Endothelial cell of umbilical vein (primary cell): ENCODE results near the gene CBL. TPM values are rescaled to one million over a fixed set of nuclear protein-coding genes. Genes with fewer than 3 reads are reported as not detected.
A peak's percentile ranks its signal among the peaks of the same experiment; 100 is the strongest.

Experiments
- BruUV-seq: library from RNA; stranded (reverse); fragments of 400-500 nt; replicated peaks from 2 replicates; lab custom pipeline; 2021; lab: Mats Ljungman, UMichigan
- CTCF ChIA-PET: fragments of 300-600, 350-600 bp; sonication (Branson Sonifier 250); formaldehyde crosslinking; loops from one replicate; lab custom pipeline; 2021; ENCODE audit warnings: antibody characterized with exemption, inconsistent platforms; lab: Charles Lee
- POLR2A ChIA-PET: fragments of 300-600, 350-600 bp; sonication (Branson Sonifier 250); formaldehyde crosslinking; loops from one replicate; lab custom pipeline; 2021; ENCODE audit warnings: antibody characterized with exemption, inconsistent platforms; lab: Charles Lee
- DNase-seq: peaks from one replicate; pipeline ENCODE4 v3.0.0-alpha.2; 2011; ENCODE audit warnings: low read depth, low spot score
- FAIRE-seq: peaks from 2 replicates; lab custom pipeline; 2011; peaks lifted over from hg19 to GRCh38; lab: Jason Lieb, UNC
- H2AFZ ChIP-seq: 2 replicates; pipeline ENCODE4 v1.6.0; 2012; ENCODE audit warnings: low read depth, low read length, control low read depth, inconsistent platforms
- H3K27ac ChIP-seq: 2 replicates; pipeline ENCODE4 v1.5.1; 2011; ENCODE audit warnings: low read depth, mild to moderate bottlenecking, control low read depth, low read length, moderate library complexity; ENCODE audit not compliant: insufficient read depth
- H3K27me3 ChIP-seq, 2 experiments: 2 replicates each; pipeline versions ENCODE4 v1.6.0 to v1.6.1; 2011; ENCODE audit warnings: low read length in 2 of 2, mixed read lengths in 1 of 2; ENCODE audit not compliant: control insufficient read depth in 2 of 2, insufficient read depth in 2 of 2
- H3K36me3 ChIP-seq, 2 experiments: 2 replicates in 1 of 2; 3 replicates in 1 of 2; pipeline ENCODE4 v1.5.1; 2011; ENCODE audit warnings: low read length in 2 of 2, mild to moderate bottlenecking in 1 of 2, moderate library complexity in 1 of 2; ENCODE audit not compliant: control insufficient read depth in 2 of 2, insufficient read depth in 2 of 2; ENCODE audit errors: extremely low read depth in 1 of 2
- H3K4me1 ChIP-seq: 3 replicates; pipeline ENCODE4 v1.5.1; 2011; ENCODE audit warnings: mild to moderate bottlenecking, low read length; ENCODE audit not compliant: control insufficient read depth, insufficient read depth; ENCODE audit errors: extremely low read depth
- H3K4me2 ChIP-seq: 2 replicates; pipeline ENCODE4 v1.6.1; 2011; ENCODE audit warnings: low read length, control low read depth, mixed read lengths; ENCODE audit not compliant: insufficient read depth
- H3K4me3 ChIP-seq, 3 experiments: fragments of 200-600 bp in 1 of 3; sonication (generic), shearing (Covaris generic) in 1 of 3; replicated peaks in 1 of 3; 2 replicates each; pipeline ENCODE4 v1.5.1; 2011 to 2016; ENCODE audit warnings: control low read depth in 3 of 3, low read length in 3 of 3, mild to moderate bottlenecking in 2 of 3, inconsistent platforms in 1 of 3, low read depth in 1 of 3, moderate library complexity in 1 of 3; ENCODE audit not compliant: insufficient read depth in 1 of 3
- H3K79me2 ChIP-seq: 2 replicates; pipeline ENCODE4 v1.6.0; 2012; ENCODE audit warnings: low read length, inconsistent platforms; ENCODE audit not compliant: control insufficient read depth, insufficient read depth
- H3K9ac ChIP-seq: replicated peaks from 2 replicates; pipeline ENCODE3; 2011; ENCODE audit warnings: low read length, control low read depth; ENCODE audit not compliant: insufficient read depth; ENCODE audit errors: extremely low read depth
- H3K9me1 ChIP-seq: replicated peaks from 3 replicates; pipeline ENCODE4 v1.6.0; 2011; ENCODE audit warnings: mild to moderate bottlenecking, low read length; ENCODE audit not compliant: control insufficient read depth, insufficient read depth; ENCODE audit errors: extremely low read depth
- H3K9me3 ChIP-seq: replicated peaks from 2 replicates; pipeline ENCODE4 v1.5.1; 2012; ENCODE audit warnings: low read length, inconsistent platforms; ENCODE audit not compliant: control insufficient read depth, insufficient read depth
- H4K20me1 ChIP-seq: replicated peaks from 2 replicates; pipeline ENCODE3; 2011; ENCODE audit warnings: mild to moderate bottlenecking, low read length; ENCODE audit not compliant: control insufficient read depth, insufficient read depth; ENCODE audit errors: extremely low read depth
- CTCF ChIP-seq, 2 donors: IDR thresholded peaks; 1 replicate in 1 of 2; 2 replicates in 1 of 2; pipeline ENCODE4 v1.5.1; 2011; ENCODE audit warnings: low read length in 2 of 2, mild to moderate bottlenecking in 2 of 2, moderate library complexity in 2 of 2, control low read depth in 1 of 2, inconsistent platforms in 1 of 2, low read depth in 1 of 2; ENCODE audit not compliant: insufficient read depth in 1 of 2; ENCODE audit errors: extremely low read depth in 1 of 2
- EZH2 ChIP-seq: IDR thresholded peaks from 2 replicates; pipeline ENCODE4 v1.6.1; 2012; ENCODE audit warnings: borderline replicate concordance, low read depth, mild to moderate bottlenecking, moderate library complexity, low read length, inconsistent platforms; ENCODE audit not compliant: severe bottlenecking
- FOS ChIP-seq: IDR thresholded peaks from 2 replicates; pipeline ENCODE4 v1.6.1; 2011; ENCODE audit warnings: mild to moderate bottlenecking, low read length, moderate library complexity, borderline replicate concordance; ENCODE audit not compliant: insufficient read depth
- GATA2 ChIP-seq: IDR thresholded peaks from 2 replicates; pipeline ENCODE4 v1.7.0; 2011; ENCODE audit warnings: low read depth, mild to moderate bottlenecking, moderate library complexity, mixed read lengths, low read length; ENCODE audit not compliant: insufficient read length, insufficient read depth
- JUN ChIP-seq: IDR thresholded peaks from 2 replicates; pipeline ENCODE4 v1.6.1; 2011; ENCODE audit warnings: borderline replicate concordance, low read depth; ENCODE audit not compliant: insufficient read length, insufficient read depth
- MAX ChIP-seq: IDR thresholded peaks from 2 replicates; pipeline ENCODE4 v1.6.1; 2011; ENCODE audit not compliant: insufficient read depth, insufficient read length
- MYC ChIP-seq: IDR thresholded peaks from one replicate; pipeline ENCODE4 v1.6.1; 2011; ENCODE audit warnings: mild to moderate bottlenecking, low read depth, low read length
- POLR2A ChIP-seq: IDR thresholded peaks from 2 replicates; pipeline ENCODE4 v1.6.1; 2012; ENCODE audit warnings: low read depth, mild to moderate bottlenecking, control low read depth, low read length
- POLR2AphosphoS5 ChIP-seq: IDR thresholded peaks from 2 replicates; pipeline ENCODE4 v1.6.1; 2012; ENCODE audit warnings: low read depth, mild to moderate bottlenecking, control low read depth, low read length, moderate library complexity; ENCODE audit not compliant: insufficient read depth
- dilution Hi-C: fragments of 300-500 bp; cut with MboI; formaldehyde crosslinking; loops from one replicate; pipeline ENCODE4 v1.15.0; 2019; ENCODE audit warnings: low sequenced_read_pairs; ENCODE audit not compliant: extremely low pct_ligation_motif_present
- intact Hi-C: fragments of 100-400 bp; cut with micrococcal nuclease; formaldehyde crosslinking; loops from one replicate; pipeline ENCODE4 v1.10.0; 2022
- polyA plus RNA-seq, 4 experiments: library from polyadenylated mRNA; depleted of rRNA in 3 of 4; stranded (reverse) in 3 of 4; unstranded in 1 of 4; fragments of >200 nt; gene quantifications; 2 replicates each; pipeline versions ENCODE4 v1.2.1 to v1.2.3, GENCODE V29; 2011 to 2012; ENCODE audit warnings: missing spikeins in 1 of 4
- total RNA-seq: library from RNA; stranded (reverse); gene quantifications from 2 replicates; pipeline ENCODE4 v1.2.3, GENCODE V29; 2021

The CBL gene
- total and polyA plus RNA-seq, 2 donors (not counting 3 experiments of a cell fraction or from before 2014, with no cell fraction given) = 15.5 to 41.5 TPM

GRCh38 chr11:119205080-119205479 is 1.1 kb upstream of the CBL start:
- intact Hi-C loops = loop anchor here (1.0 to 5.0 kb wide), 2 partner anchors 79 to 167 kb away; no protein-coding TSS in a partner anchor
- H3K4me1 ChIP-seq = peaks cover 17% of the 10 kb centered on the region

More at GRCh38 chr11:119205080-119205479, 1.1 kb upstream of the CBL start:
- H3K27me3 ChIP-seq = no peaks in the 10 kb centered on the region
- peak overlapping the region; percentile 57 for H3K9ac ChIP-seq
- H3K36me3 ChIP-seq = no peaks in the 10 kb centered on the region
- peak overlapping the region in 2 of 3 experiments; percentile 75 to 97 for H3K4me3 ChIP-seq
- dilution Hi-C loops = no loop called here
- H2AFZ ChIP-seq = peak overlapping the region; percentile 98
- FAIRE-seq (no peak), DNase-seq (no peak)
- ChIA-PET POLR2A (no interaction called here), CTCF (interaction anchor here (0.6 to 2.7 kb wide), 8 partner anchors 17 to 135 kb away, joined by 3 to 28 read pairs (median 7); partner anchors contain the start of genes C1QTNF5 and MCAM)
- TF ChIP-seq MAX = no peak
- no peak for TF ChIP-seq POLR2AphosphoS5
- no peak for TF ChIP-seq CTCF (IDR thresholded peaks at IDR 0.05; ENCODE audit: extremely low read depth in 1 of 2, insufficient read depth in 1 of 2, low read depth in 1 of 2, low read length in 2 of 2)
- no peak for TF ChIP-seq FOS
- TF ChIP-seq EZH2 = no peak
- TF ChIP-seq POLR2A = no peak
- TF ChIP-seq GATA2 = no peak
- TF ChIP-seq JUN = no peak
- no peak for TF ChIP-seq MYC
- peak overlapping the region; percentile 99 for H3K4me2 ChIP-seq
- peaks cover 6% of the 10 kb centered on the region for H4K20me1 ChIP-seq
- BruUV-seq = TSS peak; percentile 28
- H3K9me1 ChIP-seq = no peaks in the 10 kb centered on the region
- no peaks in the 10 kb centered on the region for H3K9me3 ChIP-seq
- peaks cover 38% of the 10 kb centered on the region for H3K79me2 ChIP-seq
- H3K27ac ChIP-seq = no peak overlapping the region
